GM19463 (cell line): ENCODE results near the gene ODAD4.

Experiments used
- ATAC-seq: cut with Tn5 transposase; IDR thresholded peaks from one replicate; pipeline ENCODE4 v1.9.1; 2021; ENCODE audit warnings: mild to moderate bottlenecking, moderate library complexity; ENCODE audit not compliant: unreplicated experiment

Gene ODAD4

GRCh38 chr17:41939693-41940090, 9.3 kb downstream of the ODAD4 start:
- ATAC-seq = no peak

GRCh38 chr17:41941168-41941567, 10.8 kb downstream of the ODAD4 start:
- ATAC-seq = no peak

- ATAC-seq = no peak
Measured at GRCh38 chr17:41942626-41943373, 12.4 kb downstream of the ODAD4 start.

- no peak for ATAC-seq
Measured at GRCh38 chr17:41943492-41943891, 13.1 kb downstream of the ODAD4 start.

- no peak for ATAC-seq
Measured at GRCh38 chr17:41944943-41945342, 14.5 kb downstream of the ODAD4 start.

GRCh38 chr17:41948762-41949460, 18.5 kb downstream of the ODAD4 start:
- no peak for ATAC-seq

- no peak for ATAC-seq
Measured at GRCh38 chr17:41956522-41956921, 26.1 kb downstream of the ODAD4 start.

- ATAC-seq = no peak
Measured at GRCh38 chr17:41957031-41957868, 26.8 kb downstream of the ODAD4 start.

- ATAC-seq = no peak
Measured at GRCh38 chr17:41957869-41958439, 27.5 kb downstream of the ODAD4 start.

- no peak for ATAC-seq
Measured at GRCh38 chr17:41959030-41959335, 28.6 kb downstream of the ODAD4 start.

GRCh38 chr17:41959336-41960095, 29.1 kb downstream of the ODAD4 start:
- ATAC-seq = no peak

- ATAC-seq = no peak
Measured at GRCh38 chr17:41962111-41962510, 31.7 kb downstream of the ODAD4 start.

- ATAC-seq = no peak
Measured at GRCh38 chr17:41962768-41963434, 32.5 kb downstream of the ODAD4 start.

- peak; percentile 49 for ATAC-seq
Measured at GRCh38 chr17:41965694-41966462, 35.5 kb downstream of the ODAD4 start.

- ATAC-seq = peak; percentile 72
Measured at GRCh38 chr17:41966463-41967140, 36.2 kb downstream of the ODAD4 start, which contains the start of gene CNP. TSS of gene CNP (plus strand) at chr17:41966795. CDS start at chr17:41966885, 90 bp downstream.

- no peak for ATAC-seq
Measured at GRCh38 chr17:41967141-41967920, 36.9 kb downstream of the ODAD4 start.

- no peak for ATAC-seq
Measured at GRCh38 chr17:41967921-41968578, 37.6 kb downstream of the ODAD4 start.
